Spleen (tissue), 11 donors: ENCODE results near the gene TMCO4. TPM values are rescaled to one million over a fixed set of nuclear protein-coding genes. Genes with fewer than 3 reads are reported as not detected.

Experiments
- DNase-seq: peaks from one replicate; pipeline ENCODE4 v3.0.0-alpha.2; 2020
- H3K27ac ChIP-seq, 8 donors: fragments of 200-600 bp; sonication (generic) in 7 of 8; 1 replicate in 4 of 8; 2 replicates in 4 of 8; pipeline versions ENCODE4 v1.5.0 to v1.8.0; 2016 to 2021; ENCODE audit warnings: inconsistent platforms in 4 of 8, mild to moderate bottlenecking in 4 of 8, moderate library complexity in 1 of 8
- H3K27me3 ChIP-seq, 7 donors: fragments of 200-600 bp; sonication (generic) in 6 of 7; replicated peaks in 1 of 7; 1 replicate in 4 of 7; 2 replicates in 3 of 7; pipeline versions ENCODE4 v1.5.0 to v1.8.0; 2016 to 2021; ENCODE audit warnings: inconsistent platforms in 3 of 7, mild to moderate bottlenecking in 1 of 7
- H3K36me3 ChIP-seq, 6 donors: fragments of 200-600 bp; sonication (generic) in 5 of 6; 1 replicate in 4 of 6; 2 replicates in 2 of 6; pipeline versions ENCODE4 v1.5.0 to v1.8.0; 2016 to 2021; ENCODE audit warnings: inconsistent platforms in 2 of 6
- H3K4me1 ChIP-seq, 6 donors: fragments of 200-600 bp; sonication (generic) in 5 of 6; 1 replicate in 3 of 6; 2 replicates in 3 of 6; pipeline versions ENCODE4 v1.5.0 to v1.8.0; 2016 to 2021; ENCODE audit warnings: inconsistent platforms in 3 of 6
- H3K4me3 ChIP-seq, 8 donors: fragments of 200-600 bp; sonication (generic) in 7 of 8; 1 replicate in 4 of 8; 2 replicates in 4 of 8; pipeline versions ENCODE4 v1.5.0 to v1.8.0; 2016 to 2021; ENCODE audit warnings: inconsistent platforms in 4 of 8, mild to moderate bottlenecking in 4 of 8, moderate library complexity in 2 of 8
- H3K9me3 ChIP-seq, 8 donors: fragments of 200-600 bp; sonication (generic) in 7 of 8; 1 replicate in 4 of 8; 2 replicates in 4 of 8; pipeline versions ENCODE4 v1.5.0 to v1.8.0; 2016 to 2021; ENCODE audit warnings: inconsistent platforms in 4 of 8
- POLR2A ChIP-seq, 3 donors: fragments of 450-650 bp; IDR thresholded peaks; one replicate each; pipeline ENCODE4 v1.5.1; 2017; ENCODE audit warnings: antibody characterized with exemption in 3 of 3, mild to moderate bottlenecking in 1 of 3
- POLR2AphosphoS5 ChIP-seq, 3 donors: sonication (generic); formaldehyde crosslinking; IDR thresholded peaks; one replicate each; pipeline ENCODE4 v1.5.1; 2017; ENCODE audit warnings: antibody characterized with exemption in 3 of 3
- WGBS, 5 donors: extraction: QIAGEN DNeasy Blood & Tissue Kit in 3 of 5; methylation state at CpG; one replicate each; pipeline versions ENCODE4 v1.1.5 to v1.1.7; 2013 to 2018; 5-methylcytosine and 5-hydroxymethylcytosine counted together
- intact Hi-C: fragments of 100-400 bp; cut with DNase I; formaldehyde crosslinking; loops from one replicate; pipeline ENCODE4 v1.15.0; 2023; ENCODE audit warnings: low total_unique reads
- polyA plus RNA-seq, 3 donors: library from polyadenylated mRNA; stranded (reverse); fragments of 200-250 nt; gene quantifications; one replicate each; pipeline ENCODE4 v1.2.1, GENCODE V29; 2013
- total RNA-seq, 7 donors: library from RNA; depleted of rRNA in 3 of 7; stranded (reverse); fragments of >200 nt in 3 of 7; fragmentation: NEBNext Ultra II Directional in 4 of 7; extraction: Animal tissue kit (Norgen Biotek cat#: 25700) in 4 of 7; gene quantifications; one replicate each; pipeline versions ENCODE4 v1.1.0 to v1.2.1, GENCODE V29; 2016 to 2021
- TF ChIP-seq, protein P1 (sequence below), 11 experiments: fragments of 200-600 bp in 7 of 11; fragments of 450-650 bp in 4 of 11; sonication (generic) in 4 of 11; IDR thresholded peaks in 8 of 11; conservative IDR thresholded peaks in 3 of 11; 1 replicate in 7 of 11; 2 replicates in 4 of 11; pipeline versions ENCODE4 v1.4.0 to v1.8.0; 2016 to 2021; ENCODE audit warnings: antibody characterized with exemption in 11 of 11, inconsistent platforms in 4 of 11, mild to moderate bottlenecking in 1 of 11
- donor health status: healthy with polysubstance abuse.
- donor health status: DM: no; HTN: no; CAD: no; lungs with moderate emphysema.
- donor health status: DM: no; HTN: no; CAD: no.
- donor health status: Bipolar disorder and iron deficiency.
- donor health status: healthy.
- donor health status: DM: no; HTN: no; CAD: no.
- donor health status: DM: yes; HTN: yes; CAD: no.

TMCO4 gene
- total and polyA plus RNA-seq, 10 donors: 15.4 to 40.8 (median 27.2) TPM

DNA sequence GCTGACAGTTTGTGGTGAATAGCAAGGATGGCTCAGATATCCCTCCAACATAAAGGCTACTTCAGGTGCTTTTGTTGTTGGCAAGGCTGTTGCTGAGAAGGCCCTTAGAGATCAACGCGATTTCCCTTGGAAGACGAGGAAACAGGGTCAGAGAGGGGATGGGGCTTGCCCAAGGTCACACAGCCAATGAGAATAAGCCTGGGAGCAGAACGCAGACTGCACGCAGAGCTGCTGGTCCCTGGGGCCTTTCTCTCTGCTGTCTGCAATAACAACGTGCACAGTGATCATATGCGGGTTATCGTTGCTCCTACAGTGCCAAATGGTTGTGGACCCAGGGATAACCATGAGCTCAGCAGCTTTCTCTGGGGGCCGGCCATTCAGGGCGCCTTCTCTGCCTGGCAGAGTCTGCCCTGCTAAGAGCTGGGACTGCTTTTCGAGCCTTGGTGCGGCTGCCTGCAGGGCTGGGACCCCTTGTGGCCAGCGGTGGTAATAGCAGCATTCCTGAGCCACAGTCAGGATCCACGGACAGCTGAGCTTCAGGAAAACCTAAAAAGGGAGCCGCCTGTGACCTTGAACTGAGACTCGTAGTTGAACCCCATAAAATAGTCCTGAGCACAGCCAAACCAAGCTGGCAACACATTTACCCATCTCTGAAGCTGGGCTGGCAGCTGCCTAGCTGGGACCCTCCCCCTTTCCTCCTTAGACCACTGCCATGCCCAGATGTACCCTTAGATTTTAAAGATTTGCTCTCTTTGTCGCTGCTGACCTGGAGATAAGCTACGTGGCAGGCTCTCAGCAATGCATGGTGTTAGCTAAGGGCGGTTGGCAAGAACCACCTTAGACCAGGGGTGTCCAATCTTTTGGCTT, 95.2 kb downstream of the TMCO4 start:
- DNase-seq: peak; percentile 84
- Histone ChIP-seq H3K9me3 (no peaks in the 10 kb centered on the region), H3K4me3 (no peak overlapping the region), H3K36me3 (peaks cover 0 to 70% (median 18%) of the 10 kb centered on the region in 6 donors), H3K27ac (no peak overlapping the region), H3K27me3 (no peaks in the 10 kb centered on the region), H3K4me1 (peaks cover 4 to 18% (median 8%) of the 10 kb centered on the region in 6 donors)
- TF ChIP-seq POLR2A (IDR thresholded peaks at IDR 0.05) (no peak), POLR2AphosphoS5 (IDR thresholded peaks at IDR 0.05) (peak in 1 of 3 donors; percentile 39)
- TF ChIP-seq, protein P1, sequence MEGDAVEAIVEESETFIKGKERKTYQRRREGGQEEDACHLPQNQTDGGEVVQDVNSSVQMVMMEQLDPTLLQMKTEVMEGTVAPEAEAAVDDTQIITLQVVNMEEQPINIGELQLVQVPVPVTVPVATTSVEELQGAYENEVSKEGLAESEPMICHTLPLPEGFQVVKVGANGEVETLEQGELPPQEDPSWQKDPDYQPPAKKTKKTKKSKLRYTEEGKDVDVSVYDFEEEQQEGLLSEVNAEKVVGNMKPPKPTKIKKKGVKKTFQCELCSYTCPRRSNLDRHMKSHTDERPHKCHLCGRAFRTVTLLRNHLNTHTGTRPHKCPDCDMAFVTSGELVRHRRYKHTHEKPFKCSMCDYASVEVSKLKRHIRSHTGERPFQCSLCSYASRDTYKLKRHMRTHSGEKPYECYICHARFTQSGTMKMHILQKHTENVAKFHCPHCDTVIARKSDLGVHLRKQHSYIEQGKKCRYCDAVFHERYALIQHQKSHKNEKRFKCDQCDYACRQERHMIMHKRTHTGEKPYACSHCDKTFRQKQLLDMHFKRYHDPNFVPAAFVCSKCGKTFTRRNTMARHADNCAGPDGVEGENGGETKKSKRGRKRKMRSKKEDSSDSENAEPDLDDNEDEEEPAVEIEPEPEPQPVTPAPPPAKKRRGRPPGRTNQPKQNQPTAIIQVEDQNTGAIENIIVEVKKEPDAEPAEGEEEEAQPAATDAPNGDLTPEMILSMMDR (IDR thresholded peaks at IDR 0.05 in 8 of 11, conservative IDR thresholded peaks at IDR 0.05 in 3 of 11): peak; percentile 52 to 91 (median 85)
- WGBS, 5 donors: 39 to 44% (median 40%) methylated on average over 16 to 19 of the region's 19 CpGs
- intact Hi-C loops: loop anchor here (5.0 kb wide), 1 partner anchor 42 kb away; the partner anchor contains the start of gene HTR6

DNA sequence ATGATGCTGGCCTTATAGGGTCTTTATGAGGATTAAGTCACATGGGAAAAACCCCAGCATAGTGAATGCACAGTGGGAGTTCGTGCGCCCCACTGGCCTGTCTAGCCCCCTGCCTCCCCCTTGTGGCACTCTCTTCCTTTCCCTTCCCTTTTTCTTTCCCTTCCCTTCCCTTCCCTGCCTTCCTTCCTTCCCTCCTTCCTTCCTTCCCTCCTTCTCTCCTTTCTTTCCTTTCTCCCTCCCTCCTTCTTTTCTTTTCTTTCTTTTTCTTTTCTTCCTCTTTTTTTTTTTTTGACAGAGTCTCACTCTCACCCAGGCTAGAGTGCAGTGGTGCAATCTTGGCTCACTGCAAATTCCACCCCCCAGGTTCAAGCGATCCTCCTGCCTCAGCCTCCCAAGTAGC, 96.4 kb downstream of the TMCO4 start:
- H3K27me3 ChIP-seq: no peaks in the 10 kb centered on the region
- WGBS, 5 donors: 87 to 96% (median 92%) methylated on average over 3 of the region's 3 CpGs
- TF ChIP-seq, protein P1 (IDR thresholded peaks at IDR 0.05 in 8 of 11, conservative IDR thresholded peaks at IDR 0.05 in 3 of 11): no peak
- TF ChIP-seq POLR2A (IDR thresholded peaks at IDR 0.05): no peak
- no peak for TF ChIP-seq POLR2AphosphoS5 (IDR thresholded peaks at IDR 0.05)
- peaks cover 0 to 70% (median 16%) of the 10 kb centered on the region in 6 donors for H3K36me3 ChIP-seq
- H3K9me3 ChIP-seq: no peaks in the 10 kb centered on the region
- H3K4me3 ChIP-seq: no peak overlapping the region
- intact Hi-C loops: loop anchor here (5.0 kb wide), 1 partner anchor 41 kb away; the partner anchor contains the start of gene HTR6
- no peak for DNase-seq
- H3K27ac ChIP-seq: no peak overlapping the region
- H3K4me1 ChIP-seq: peaks cover 4 to 10% (median 8%) of the 10 kb centered on the region in 6 donors

DNA sequence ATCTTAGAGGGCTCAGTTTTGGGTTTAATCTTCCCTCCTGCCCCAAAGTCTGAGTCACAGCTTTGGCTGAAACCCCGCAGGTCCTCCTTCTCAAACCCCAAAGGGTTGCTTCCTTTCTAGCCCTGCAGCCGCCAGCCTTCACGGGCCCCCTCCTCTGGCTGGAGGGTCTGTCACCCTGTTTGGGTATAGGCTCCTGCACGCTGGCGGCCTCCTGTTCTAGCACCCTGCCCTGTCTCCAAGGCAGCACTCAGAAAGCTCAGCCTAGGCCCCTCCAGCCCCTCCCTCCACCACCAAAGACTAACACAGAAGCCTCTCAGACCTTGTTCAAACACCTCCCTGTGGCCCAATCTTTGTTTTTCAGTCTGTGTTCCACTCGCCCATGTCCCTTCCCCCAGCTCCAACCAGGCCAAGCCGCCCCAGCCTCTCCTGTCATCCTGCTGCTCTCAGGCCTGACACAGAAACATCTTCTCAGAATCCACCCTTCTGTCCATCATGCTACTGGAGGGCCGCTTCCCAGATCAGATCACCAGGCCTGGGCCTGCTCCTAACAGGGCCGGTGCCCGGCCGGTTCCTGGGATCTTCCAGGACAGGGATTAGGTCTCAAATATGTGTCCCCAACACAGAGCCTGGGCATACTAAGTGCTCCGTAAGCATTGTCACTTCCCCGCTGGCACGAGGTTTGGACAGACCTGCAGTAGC, 99.5 kb downstream of the TMCO4 start:
- intact Hi-C loops: loop anchor here (5.0 kb wide), 1 partner anchor 38 kb away; the partner anchor contains the start of gene HTR6
- no peak for DNase-seq
- TF ChIP-seq, protein P1 (IDR thresholded peaks at IDR 0.05 in 8 of 11, conservative IDR thresholded peaks at IDR 0.05 in 3 of 11): no peak
- TF ChIP-seq POLR2A (IDR thresholded peaks at IDR 0.05): no peak
- Histone ChIP-seq H3K4me3 (no peak overlapping the region), H3K27ac (no peak overlapping the region), H3K4me1 (peaks cover 4 to 10% (median 8%) of the 10 kb centered on the region in 6 donors), H3K9me3 (no peaks in the 10 kb centered on the region), H3K27me3 (no peaks in the 10 kb centered on the region), H3K36me3 (peaks cover 0 to 77% (median 18%) of the 10 kb centered on the region in 6 donors)
- 93 to 94% (median 93%) methylated on average over 14 of the region's 14 CpGs for WGBS, 5 donors
